A549 (cell line): Measurements from ENCODE around the gene BRD1. TPM values are rescaled to one million over a fixed set of nuclear protein-coding genes. Genes with fewer than 3 reads are reported as not detected.

Source experiments
- ATAC-seq, 2 experiments: fragments of 200-7000 bp in 1 of 2; fragments of >200 bp in 1 of 2; cut with Nextera tagmentation in 1 of 2; cut with Tn5 transposase in 1 of 2; 3 replicates each; pipeline versions ENCODE4 v1.8.0 to v1.9.1; 2018 to 2020; ENCODE audit warnings: mild to moderate bottlenecking in 1 of 2, moderate library complexity in 1 of 2
- CTCF ChIA-PET: fragments of 300-600 bp; sonication (Branson Sonifier 250); formaldehyde crosslinking; extraction: SDS; loops from one replicate; lab custom pipeline; 2021; ENCODE audit warnings: antibody characterized with exemption, inconsistent platforms; lab: Yijun Ruan, JAX
- POLR2A ChIA-PET: fragments of 350-600 bp; formaldehyde crosslinking; extraction: SDS; loops from one replicate; lab custom pipeline; 2021; ENCODE audit warnings: antibody characterized with exemption, inconsistent platforms; lab: Yijun Ruan, JAX
- DNase-seq, 2 experiments: peaks; one replicate each; pipeline versions ENCODE4 v3.0.0 to v3.0.0-alpha.2; 2011 to 2016; ENCODE audit warnings: low read depth in 1 of 2, low spot score in 1 of 2
- FAIRE-seq: peaks from 2 replicates; lab custom pipeline; 2011; peaks lifted over from hg19 to GRCh38; lab: Jason Lieb, UNC
- H3K27ac ChIP-seq, 2 experiments: fragments of >200 bp; sonication (Bioruptor Twin); formaldehyde crosslinking; 3 replicates each; pipeline ENCODE4 v1.5.1; 2016 to 2017
- H3K4me1 ChIP-seq: fragments of >200 bp; sonication (Bioruptor Twin); formaldehyde crosslinking; 3 replicates; pipeline ENCODE4 v1.6.1; 2016
- H3K4me2 ChIP-seq: fragments of >200 bp; sonication (Bioruptor Twin); formaldehyde crosslinking; 3 replicates; pipeline ENCODE4 v1.6.1; 2016
- H3K4me3 ChIP-seq: fragments of >200 bp; sonication (Bioruptor Twin); formaldehyde crosslinking; 3 replicates; pipeline ENCODE4 v1.5.1; 2016
- H3K9me3 ChIP-seq: fragments of >200 bp; sonication (Bioruptor Twin); formaldehyde crosslinking; 3 replicates; pipeline ENCODE4 v1.6.1; 2016
- CBX2 ChIP-seq: fragments of 200-600 bp; sonication (generic); IDR thresholded peaks from 2 replicates; pipeline ENCODE4 v1.6.1; 2016; ENCODE audit warnings: low read depth, mild to moderate bottlenecking, borderline replicate concordance
- CEBPB ChIP-seq, 2 experiments: fragments of >200 bp in 1 of 2; sonication (Bioruptor Twin) in 1 of 2; formaldehyde crosslinking in 1 of 2; IDR thresholded peaks; 2 replicates each; pipeline ENCODE4 v1.6.1; 2012 to 2016
- CHD2 ChIP-seq: fragments of 150-350 bp; IDR thresholded peaks from 2 replicates; pipeline ENCODE4 v1.6.1; 2014; ENCODE audit warnings: low read length; ENCODE audit not compliant: partially characterized antibody
- E2F6 ChIP-seq: IDR thresholded peaks from 2 replicates; pipeline ENCODE4 v1.6.1; 2012; ENCODE audit warnings: low read depth, borderline replicate concordance
- EP300 ChIP-seq, 2 experiments: fragments of >200 bp; sonication (Bioruptor Twin); formaldehyde crosslinking; IDR thresholded peaks; 2 replicates in 1 of 2; 3 replicates in 1 of 2; pipeline ENCODE4 v1.6.1; 2016 to 2017
- FOSB ChIP-seq: fragments of 250-450 bp; sonication (Bioruptor Pico); IDR thresholded peaks from 2 replicates; pipeline ENCODE4 v1.5.0; 2020; ENCODE audit warnings: mild to moderate bottlenecking, moderate library complexity
- GATA3 ChIP-seq: IDR thresholded peaks from 2 replicates; pipeline ENCODE4 v1.6.1; 2012; ENCODE audit warnings: borderline replicate concordance
- HEYL ChIP-seq: fragments of 250-450 bp; sonication (Bioruptor Pico); IDR thresholded peaks from 2 replicates; pipeline ENCODE4 v1.8.0; 2021; ENCODE audit warnings: mild to moderate bottlenecking, moderate library complexity
- HOXA7 ChIP-seq: fragments of 250-450 bp; sonication (Bioruptor Pico); IDR thresholded peaks from 2 replicates; pipeline ENCODE4 v1.5.0; 2020; ENCODE audit warnings: mild to moderate bottlenecking, moderate library complexity
- HOXB13 ChIP-seq: fragments of 250-450 bp; sonication (Bioruptor Pico); IDR thresholded peaks from 2 replicates; pipeline ENCODE4 v1.5.0; 2020; ENCODE audit warnings: low read depth, mild to moderate bottlenecking, moderate library complexity
- HOXB5 ChIP-seq: fragments of 250-450 bp; sonication (Bioruptor Pico); IDR thresholded peaks from 2 replicates; pipeline ENCODE4 v1.5.0; 2020; ENCODE audit warnings: mild to moderate bottlenecking, moderate library complexity
- KDM1A ChIP-seq: fragments of 200-600 bp; sonication (generic); IDR thresholded peaks from 2 replicates; pipeline ENCODE4 v1.6.1; 2016; ENCODE audit warnings: low read depth, mild to moderate bottlenecking
- KDM5A ChIP-seq: fragments of 200-600 bp; sonication (generic); IDR thresholded peaks from 2 replicates; pipeline ENCODE4 v1.6.1; 2016; ENCODE audit warnings: antibody characterized with exemption, mild to moderate bottlenecking
- MYC ChIP-seq: IDR thresholded peaks from 2 replicates; pipeline ENCODE4 v1.6.1; 2012; ENCODE audit warnings: mild to moderate bottlenecking, inconsistent platforms, low read length, improper control_type of control experiment, borderline replicate concordance
- NPAS2 ChIP-seq: fragments of 250-450 bp; sonication (Bioruptor Pico); IDR thresholded peaks from 2 replicates; pipeline ENCODE4 v1.8.0; 2022; ENCODE audit warnings: mild to moderate bottlenecking, moderate library complexity, borderline replicate concordance
- POLR2A ChIP-seq: IDR thresholded peaks from 2 replicates; pipeline ENCODE4 v1.6.1; 2012; ENCODE audit warnings: mild to moderate bottlenecking, low read length
- RAD21 ChIP-seq, 2 experiments: fragments of >200 bp in 1 of 2; sonication (Bioruptor Twin) in 1 of 2; formaldehyde crosslinking in 1 of 2; IDR thresholded peaks in 1 of 2; conservative IDR thresholded peaks in 1 of 2; 2 replicates in 1 of 2; 3 replicates in 1 of 2; pipeline ENCODE4 v1.6.1; 2012 to 2018; ENCODE audit warnings: inconsistent platforms in 1 of 2
- REST ChIP-seq: fragments of 200-600 bp; sonication (generic); IDR thresholded peaks from 2 replicates; pipeline ENCODE4 v1.6.1; 2016; ENCODE audit warnings: antibody characterized with exemption, mild to moderate bottlenecking, moderate library complexity
- SMC3 ChIP-seq: fragments of >200 bp; sonication (Bioruptor Twin); formaldehyde crosslinking; IDR thresholded peaks from 3 replicates; pipeline ENCODE4 v1.6.1; 2018; ENCODE audit warnings: inconsistent platforms
- TFCP2L1 ChIP-seq: fragments of 250-450 bp; sonication (Bioruptor Pico); IDR thresholded peaks from 2 replicates; pipeline ENCODE4 v1.5.0; 2021; ENCODE audit warnings: mild to moderate bottlenecking
- TP53 ChIP-seq: fragments of 250-450 bp; sonication (Bioruptor Pico); IDR thresholded peaks from 2 replicates; pipeline ENCODE4 v1.5.0; 2021; ENCODE audit warnings: mild to moderate bottlenecking, moderate library complexity
- USF2 ChIP-seq: fragments of 450-650 bp; IDR thresholded peaks from 2 replicates; pipeline ENCODE4 v1.6.1; 2014; ENCODE audit warnings: antibody characterized with exemption
- ZNF302 ChIP-seq: fragments of 250-450 bp; sonication (Bioruptor Pico); IDR thresholded peaks from 2 replicates; pipeline ENCODE4 v1.9.0; 2021; ENCODE audit warnings: inconsistent platforms, mild to moderate bottlenecking, moderate library complexity
- WGBS: methylation state at CpG from one replicate; pipeline ENCODE4 v1.1.6; 2017; ENCODE audit errors: missing lambda C conversion rate; 5-methylcytosine and 5-hydroxymethylcytosine counted together
- polyA plus RNA-seq, 4 experiments: library from polyadenylated mRNA; depleted of rRNA in 3 of 4; stranded (reverse); fragments of >200 nt; fragmentation: RNase III in 1 of 4; extraction: RNeasy Plus Mini Kit Qiagen cat#74134 plus additional on column Dnase treatment in 1 of 4; gene quantifications; 2 replicates in 3 of 4; 3 replicates in 1 of 4; pipeline ENCODE4 v1.2.3, GENCODE V29; 2011 to 2017
- TF ChIP-seq, protein P1 (sequence below): IDR thresholded peaks from 2 replicates; pipeline ENCODE4 v1.6.1; 2012
- TF ChIP-seq, protein P2 (sequence below): fragments of >200 bp; sonication (Bioruptor Twin); formaldehyde crosslinking; IDR thresholded peaks from 3 replicates; pipeline ENCODE4 v1.5.1; 2016
- TF ChIP-seq, protein P3 (sequence below): IDR thresholded peaks from 2 replicates; pipeline ENCODE4 v1.6.1; 2012
- TF ChIP-seq, protein P4 (sequence below): fragments of 250-450 bp; sonication (Bioruptor Pico); IDR thresholded peaks from 2 replicates; pipeline ENCODE4 v1.5.0; 2021; ENCODE audit warnings: mild to moderate bottlenecking, moderate library complexity, borderline replicate concordance

Gene BRD1
- polyA plus RNA-seq, 2 of the 4 experiments (the other 2 are of a cell fraction): 3.7 to 11.5 TPM

GRCh38 chr22:49779211-49779610 lies 48.5 kb downstream of the BRD1 start:
- Histone ChIP-seq H3K4me2 (no peak overlapping the region), H3K27ac (no peak overlapping the region), H3K4me1 (no peaks in the 10 kb centered on the region), H3K4me3 (no peak overlapping the region), H3K9me3 (no peaks in the 10 kb centered on the region)
- TF ChIP-seq, protein P1, sequence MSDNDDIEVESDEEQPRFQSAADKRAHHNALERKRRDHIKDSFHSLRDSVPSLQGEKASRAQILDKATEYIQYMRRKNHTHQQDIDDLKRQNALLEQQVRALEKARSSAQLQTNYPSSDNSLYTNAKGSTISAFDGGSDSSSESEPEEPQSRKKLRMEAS: no peak
- no peak for TF ChIP-seq POLR2A
- TF ChIP-seq KDM1A: no peak
- no peak for TF ChIP-seq HOXB5 (CRISPR knock-in tag)
- WGBS: 92% methylated on average over 13 of the region's 13 CpGs
- ChIA-PET POLR2A (no interaction called here), CTCF (no interaction called here)
- no peak for FAIRE-seq
- DNase-seq: no peak
- no peak for ATAC-seq

DNA sequence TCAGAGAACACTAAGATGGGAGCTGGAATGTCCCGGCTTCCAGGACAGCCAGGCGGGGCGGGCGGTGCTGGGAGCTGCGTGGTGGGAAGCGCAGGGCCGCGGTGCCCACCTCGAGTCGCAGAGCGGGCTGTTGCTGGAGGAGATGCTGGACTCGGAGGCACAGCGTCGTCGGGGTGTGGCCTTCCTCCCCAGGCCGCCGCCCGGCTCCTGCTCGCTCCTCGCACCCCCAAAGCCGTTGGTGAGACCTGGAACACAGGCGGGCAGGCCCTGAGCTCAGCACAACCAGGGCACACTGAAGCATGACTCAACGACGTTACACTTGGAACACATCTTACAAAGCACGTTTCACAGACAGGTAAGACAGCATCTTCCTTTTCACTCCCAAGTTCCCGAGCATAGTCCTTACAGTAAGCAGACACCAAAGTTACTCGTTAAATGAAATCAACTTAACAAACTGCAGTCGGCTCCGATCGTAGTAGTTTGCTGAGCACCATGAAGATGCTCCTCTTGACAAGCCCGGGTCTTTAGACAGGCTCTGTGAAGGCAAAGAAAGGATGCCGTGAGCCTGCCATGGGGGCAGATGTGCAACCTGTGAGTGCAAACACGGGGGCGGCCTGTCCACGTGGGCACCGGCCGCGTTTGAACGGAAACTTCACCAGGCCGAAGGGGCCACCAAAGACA lies 50.0 kb downstream of the BRD1 start:
- POLR2A ChIA-PET: no interaction called here

DNA sequence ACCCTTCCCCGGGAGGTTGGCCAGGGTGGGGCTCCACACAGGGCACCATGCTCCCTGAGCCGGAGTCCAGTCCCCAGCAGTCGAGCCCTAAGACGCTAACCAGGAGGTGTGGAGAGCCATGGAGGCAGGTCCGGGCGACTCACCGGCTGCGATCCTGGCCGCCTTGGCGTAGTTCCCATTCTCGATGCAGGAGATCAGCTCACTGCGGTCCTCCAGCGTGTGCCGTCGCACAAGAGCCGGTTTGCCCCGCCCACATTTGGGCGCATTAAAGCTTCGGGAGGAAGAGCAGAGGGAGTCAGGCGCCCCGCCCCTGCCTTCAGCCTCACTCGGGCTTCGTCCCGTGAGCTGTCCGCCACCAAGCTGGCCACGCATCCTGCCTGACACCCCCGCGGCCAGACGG lies 50.8 kb downstream of the BRD1 start:
- Histone ChIP-seq H3K4me3 (no peak overlapping the region), H3K4me2 (no peak overlapping the region), H3K4me1 (no peaks in the 10 kb centered on the region), H3K27ac (no peak overlapping the region), H3K9me3 (no peaks in the 10 kb centered on the region)
- no peak for DNase-seq
- POLR2A ChIA-PET: interaction anchor here (0.5 kb wide), 1 partner anchor 186 kb away, joined by 3 read pairs; no protein-coding TSS in a partner anchor
- no peak for FAIRE-seq
- CTCF ChIA-PET: no interaction called here
- 88% methylated on average over 12 of the region's 29 CpGs for WGBS
- no peak for ATAC-seq
- TF ChIP-seq GATA3 (no peak), USF2 (no peak), MYC (no peak), SMC3 (no peak), TFCP2L1 (no peak), EP300 (IDR thresholded peaks at IDR 0.05) (no peak), CEBPB (IDR thresholded peaks at IDR 0.05) (no peak), KDM5A (no peak), E2F6 (no peak), HOXA7 (CRISPR knock-in tag) (no peak), REST (no peak), TP53 (CRISPR knock-in tag) (no peak)
- TF ChIP-seq, protein P2, sequence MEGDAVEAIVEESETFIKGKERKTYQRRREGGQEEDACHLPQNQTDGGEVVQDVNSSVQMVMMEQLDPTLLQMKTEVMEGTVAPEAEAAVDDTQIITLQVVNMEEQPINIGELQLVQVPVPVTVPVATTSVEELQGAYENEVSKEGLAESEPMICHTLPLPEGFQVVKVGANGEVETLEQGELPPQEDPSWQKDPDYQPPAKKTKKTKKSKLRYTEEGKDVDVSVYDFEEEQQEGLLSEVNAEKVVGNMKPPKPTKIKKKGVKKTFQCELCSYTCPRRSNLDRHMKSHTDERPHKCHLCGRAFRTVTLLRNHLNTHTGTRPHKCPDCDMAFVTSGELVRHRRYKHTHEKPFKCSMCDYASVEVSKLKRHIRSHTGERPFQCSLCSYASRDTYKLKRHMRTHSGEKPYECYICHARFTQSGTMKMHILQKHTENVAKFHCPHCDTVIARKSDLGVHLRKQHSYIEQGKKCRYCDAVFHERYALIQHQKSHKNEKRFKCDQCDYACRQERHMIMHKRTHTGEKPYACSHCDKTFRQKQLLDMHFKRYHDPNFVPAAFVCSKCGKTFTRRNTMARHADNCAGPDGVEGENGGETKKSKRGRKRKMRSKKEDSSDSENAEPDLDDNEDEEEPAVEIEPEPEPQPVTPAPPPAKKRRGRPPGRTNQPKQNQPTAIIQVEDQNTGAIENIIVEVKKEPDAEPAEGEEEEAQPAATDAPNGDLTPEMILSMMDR: no peak
- TF ChIP-seq, protein P3, sequence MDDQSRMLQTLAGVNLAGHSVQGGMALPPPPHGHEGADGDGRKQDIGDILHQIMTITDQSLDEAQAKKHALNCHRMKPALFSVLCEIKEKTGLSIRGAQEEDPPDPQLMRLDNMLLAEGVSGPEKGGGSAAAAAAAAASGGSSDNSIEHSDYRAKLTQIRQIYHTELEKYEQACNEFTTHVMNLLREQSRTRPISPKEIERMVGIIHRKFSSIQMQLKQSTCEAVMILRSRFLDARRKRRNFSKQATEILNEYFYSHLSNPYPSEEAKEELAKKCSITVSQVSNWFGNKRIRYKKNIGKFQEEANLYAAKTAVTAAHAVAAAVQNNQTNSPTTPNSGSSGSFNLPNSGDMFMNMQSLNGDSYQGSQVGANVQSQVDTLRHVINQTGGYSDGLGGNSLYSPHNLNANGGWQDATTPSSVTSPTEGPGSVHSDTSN: no peak
- TF ChIP-seq, protein P4, sequence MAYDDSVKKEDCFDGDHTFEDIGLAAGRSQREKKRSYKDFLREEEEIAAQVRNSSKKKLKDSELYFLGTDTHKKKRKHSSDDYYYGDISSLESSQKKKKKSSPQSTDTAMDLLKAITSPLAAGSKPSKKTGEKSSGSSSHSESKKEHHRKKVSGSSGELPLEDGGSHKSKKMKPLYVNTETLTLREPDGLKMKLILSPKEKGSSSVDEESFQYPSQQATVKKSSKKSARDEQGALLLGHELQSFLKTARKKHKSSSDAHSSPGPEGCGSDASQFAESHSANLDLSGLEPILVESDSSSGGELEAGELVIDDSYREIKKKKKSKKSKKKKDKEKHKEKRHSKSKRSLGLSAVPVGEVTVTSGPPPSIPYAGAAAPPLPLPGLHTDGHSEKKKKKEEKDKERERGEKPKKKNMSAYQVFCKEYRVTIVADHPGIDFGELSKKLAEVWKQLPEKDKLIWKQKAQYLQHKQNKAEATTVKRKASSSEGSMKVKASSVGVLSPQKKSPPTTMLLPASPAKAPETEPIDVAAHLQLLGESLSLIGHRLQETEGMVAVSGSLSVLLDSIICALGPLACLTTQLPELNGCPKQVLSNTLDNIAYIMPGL: no peak

More for the DNA sequence above, 50.0 kb downstream of the BRD1 start:
- ATAC-seq (no peak), DNase-seq (no peak), FAIRE-seq (no peak)
- 92% methylated on average over 40 of the region's 40 CpGs for WGBS
- H3K4me2 ChIP-seq: no peak overlapping the region
- no peaks in the 10 kb centered on the region for H3K4me1 ChIP-seq
- CTCF ChIA-PET: interaction anchor here (1.4 kb wide), 1 partner anchor 12 kb away, joined by 3 read pairs; no protein-coding TSS in a partner anchor
- TF ChIP-seq NPAS2 (CRISPR knock-in tag): no peak
- no peak for TF ChIP-seq POLR2A
- no peak for TF ChIP-seq CHD2
- TF ChIP-seq CBX2: no peak
- TF ChIP-seq HOXB13 (CRISPR knock-in tag): no peak
- TF ChIP-seq ZNF302: no peak
- TF ChIP-seq HEYL (CRISPR knock-in tag): no peak
- no peak for TF ChIP-seq FOSB (CRISPR knock-in tag)
- TF ChIP-seq RAD21 (conservative IDR thresholded peaks at IDR 0.05 in 1 of 2, IDR thresholded peaks at IDR 0.05 in 1 of 2): no peak
- no peaks in the 10 kb centered on the region for H3K9me3 ChIP-seq
- no peak overlapping the region for H3K27ac ChIP-seq
- H3K4me3 ChIP-seq: no peak overlapping the region
